GM19043 (cell line): ENCODE data around the gene UQCC2.

Source experiments
- ATAC-seq: cut with Tn5 transposase; IDR thresholded peaks from one replicate; pipeline ENCODE4 v1.9.1; 2021; ENCODE audit warnings: low read depth; ENCODE audit not compliant: unreplicated experiment

The UQCC2 gene

GRCh38 chr6:33662318-33662717 lies 49.2 kb downstream of the UQCC2 start:
- no peak for ATAC-seq

- ATAC-seq: no peak
These were observed 50.2 kb downstream of the UQCC2 start for GRCh38 chr6:33661106-33661838.

GRCh38 chr6:33659986-33660385 lies 51.5 kb downstream of the UQCC2 start:
- no peak for ATAC-seq

GRCh38 chr6:33658982-33659689 lies 52.4 kb downstream of the UQCC2 start:
- ATAC-seq: no peak

- ATAC-seq: no peak
These were observed 54.7 kb downstream of the UQCC2 start for GRCh38 chr6:33656844-33657243.

- no peak for ATAC-seq
These were observed 56.5 kb downstream of the UQCC2 start for GRCh38 chr6:33654831-33655554.

GRCh38 chr6:33652002-33652401 lies 59.5 kb downstream of the UQCC2 start:
- ATAC-seq: no peak

- ATAC-seq: no peak
These were observed 60.1 kb downstream of the UQCC2 start for GRCh38 chr6:33651403-33651802.
